Stimulated activated naive CD8-positive, alpha-beta T cell treated with anti-CD3 and anti-CD28 coated beads, Interleukin-15, Interleukin-2, amounts not matched to agents 100 U/mL and 50 U/mL, for 24 hours (primary cell): ENCODE data around the gene ULK4.
"Not testable (repeated sequence)": the region's sequence is repeated elsewhere in the genome, so short reads cannot be mapped to it uniquely, and the experiment has no call there.

Experiments used
- ATAC-seq: fragments of 150-1000 bp; cut with Tn5 transposase; one replicate; pipeline ENCODE4 v1.10.0; 2021
- DNase-seq: peaks from one replicate; pipeline ENCODE4 v3.0.0; 2021

The ULK4 gene

GRCh38 chr3:41688595-41689380, 273.1 kb downstream of the ULK4 start:
- DNase-seq (no peak), ATAC-seq (no peak)

DNA sequence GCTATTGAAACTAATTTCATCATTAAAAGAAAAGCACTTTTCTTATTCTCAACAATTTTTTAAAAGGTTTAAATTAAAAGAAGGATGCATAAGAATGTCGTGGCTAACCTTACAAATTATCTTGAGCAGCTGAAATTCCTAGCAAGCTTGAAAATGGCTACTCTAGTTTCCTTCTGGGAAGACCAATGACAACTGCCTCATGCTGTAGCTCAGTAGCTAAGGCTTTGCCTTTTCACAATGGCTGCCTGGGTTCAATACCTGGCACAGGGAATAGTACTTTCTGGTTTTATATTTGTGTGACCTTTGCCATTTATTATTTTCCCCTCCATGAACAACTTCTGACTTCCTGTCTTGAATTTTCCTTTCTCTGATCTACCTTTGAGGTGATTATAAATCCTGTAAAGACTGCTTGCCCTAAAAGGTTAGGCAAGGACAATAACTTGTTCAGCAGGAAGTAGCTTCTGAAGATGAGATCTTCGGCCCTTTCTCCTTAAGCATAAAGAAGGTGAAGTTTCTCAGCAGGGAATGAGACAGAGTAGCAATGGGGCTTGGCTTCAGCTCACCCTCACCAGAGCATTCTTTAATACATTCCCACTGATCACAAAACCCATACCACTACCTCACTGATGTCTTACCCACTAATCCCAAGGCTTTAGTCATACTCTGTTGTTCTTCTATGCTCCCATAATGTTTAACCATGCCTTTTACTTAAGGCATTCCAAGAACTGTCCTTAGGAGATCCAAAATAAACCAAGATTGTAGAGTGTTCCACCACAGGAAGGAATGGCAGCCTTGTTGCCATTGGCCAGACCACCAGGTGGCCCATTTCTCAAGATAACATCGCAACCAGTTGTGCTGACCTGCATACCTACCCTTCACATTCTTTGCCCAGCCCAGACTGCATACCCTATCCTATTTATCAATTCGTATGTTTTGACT, 276.8 kb downstream of the ULK4 start:
- ATAC-seq (no peak), DNase-seq (no peak)

- no peak for ATAC-seq
Measured at GRCh38 chr3:41683666-41684350, 278.1 kb downstream of the ULK4 start.

GRCh38 chr3:41682996-41683395, 278.9 kb downstream of the ULK4 start:
- no peak for ATAC-seq

More at GRCh38 chr3:41683666-41684350, 278.1 kb downstream of the ULK4 start:
- DNase-seq: no peak

GRCh38 chr3:41682382-41682781, 279.5 kb downstream of the ULK4 start:
- no peak for DNase-seq
- ATAC-seq: no peak

More at GRCh38 chr3:41682996-41683395, 278.9 kb downstream of the ULK4 start:
- DNase-seq: no peak

GRCh38 chr3:41681479-41681878, 280.4 kb downstream of the ULK4 start:
- ATAC-seq (no peak), DNase-seq (no peak)

DNA sequence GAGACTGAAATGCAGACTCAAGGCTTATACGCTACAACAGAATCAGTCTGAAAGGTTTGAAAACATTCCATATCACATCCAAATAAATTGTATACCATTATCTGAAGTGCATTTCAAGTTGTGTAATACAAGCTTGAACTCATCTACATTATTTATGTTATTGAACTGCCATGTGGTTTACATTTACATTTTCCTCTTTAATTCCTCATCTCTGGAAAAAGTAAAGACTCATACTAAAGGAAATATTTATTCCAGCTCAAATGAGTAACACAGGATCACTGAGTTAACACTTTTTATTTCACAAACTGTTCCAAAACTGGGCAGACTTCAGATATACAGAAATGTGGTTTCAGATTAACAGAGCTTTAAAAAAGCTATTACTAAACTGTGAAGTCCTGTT, 282.5 kb downstream of the ULK4 start:
- DNase-seq: no peak

DNA sequence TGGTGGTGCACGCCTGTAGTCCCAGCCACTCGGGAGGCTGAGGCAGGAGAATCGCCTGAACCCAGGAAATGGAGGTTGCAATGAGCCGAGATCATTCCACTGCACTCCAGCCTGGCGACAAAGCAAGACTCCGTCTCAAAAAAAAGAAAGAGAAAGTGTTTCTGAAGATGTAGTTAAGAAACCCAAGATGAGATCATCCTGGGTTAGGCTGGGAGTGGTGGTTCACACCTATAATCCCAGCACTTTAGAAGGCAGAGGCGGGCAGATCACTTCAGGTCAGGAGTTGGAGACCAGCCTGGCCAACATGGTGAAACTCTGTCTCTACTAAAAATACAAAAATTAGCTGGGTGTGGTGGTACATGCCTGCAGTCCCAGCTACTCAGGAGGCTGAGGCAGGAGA, 286.8 kb downstream of the ULK4 start:
- not testable (repeated sequence) for DNase-seq, ATAC-seq

More for the DNA sequence above, 282.5 kb downstream of the ULK4 start:
- ATAC-seq: no peak

- no peak for DNase-seq
- no peak for ATAC-seq
Measured at GRCh38 chr3:41674449-41674848, 287.5 kb downstream of the ULK4 start.

GRCh38 chr3:41673650-41674049, 288.3 kb downstream of the ULK4 start:
- DNase-seq (no peak), ATAC-seq (no peak)

DNA sequence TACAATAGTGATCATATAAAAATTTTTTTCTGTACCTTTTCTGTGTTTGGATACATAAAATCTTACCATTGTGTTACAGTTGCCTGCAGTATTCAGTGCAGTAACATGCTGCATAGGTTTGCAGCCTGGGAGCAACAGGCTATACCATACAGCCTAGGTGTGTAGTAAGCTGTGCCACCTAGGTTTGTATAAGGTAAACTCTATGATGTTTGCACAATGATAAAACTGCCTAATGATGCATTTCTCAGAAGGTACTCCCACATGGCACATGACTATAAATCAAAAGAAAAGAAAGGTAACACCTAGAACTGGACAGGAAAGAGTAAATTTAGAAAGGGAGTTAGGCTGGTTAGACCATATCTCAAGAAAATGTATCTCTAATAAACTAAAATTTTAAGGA, 293.5 kb downstream of the ULK4 start:
- DNase-seq (no peak), ATAC-seq (no peak)

- no peak for DNase-seq
Measured at GRCh38 chr3:41662288-41662687, 299.6 kb downstream of the ULK4 start.

GRCh38 chr3:41661796-41662195, 300.1 kb downstream of the ULK4 start:
- no peak for ATAC-seq
- no peak for DNase-seq

More at GRCh38 chr3:41662288-41662687, 299.6 kb downstream of the ULK4 start:
- no peak for ATAC-seq

GRCh38 chr3:41660510-41660909, 301.4 kb downstream of the ULK4 start:
- DNase-seq (no peak), ATAC-seq (no peak)

DNA sequence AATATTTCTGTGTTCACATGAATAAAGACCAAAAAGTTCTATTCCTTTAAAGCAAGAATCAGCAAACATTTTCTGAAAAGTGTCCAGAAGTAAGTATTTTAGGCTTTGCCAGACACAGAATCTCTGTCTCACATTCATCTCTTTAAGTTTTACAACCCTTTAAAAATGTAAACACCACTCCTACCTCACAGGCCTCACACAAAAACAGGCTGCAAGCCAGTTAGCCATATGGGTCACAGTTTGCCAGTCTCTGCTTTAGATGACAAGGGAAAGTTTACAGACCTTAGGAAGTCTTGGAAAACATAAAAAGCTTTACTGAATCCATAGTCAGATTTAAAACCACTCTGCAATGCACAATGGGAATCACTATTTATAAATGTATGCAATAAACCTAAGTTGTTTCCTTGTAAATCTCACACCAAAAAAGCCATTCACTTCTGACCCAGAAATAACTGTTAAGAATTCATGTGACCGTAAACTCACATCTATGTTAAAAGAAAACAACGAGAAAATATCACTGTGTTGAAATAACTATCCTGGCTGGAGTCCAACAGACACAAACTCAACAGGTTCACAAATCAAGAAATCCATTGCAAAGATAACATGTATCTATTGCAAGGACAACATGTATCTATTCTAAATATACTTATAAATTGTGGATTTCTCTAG, 308.2 kb downstream of the ULK4 start:
- DNase-seq (no peak), ATAC-seq (no peak)

DNA sequence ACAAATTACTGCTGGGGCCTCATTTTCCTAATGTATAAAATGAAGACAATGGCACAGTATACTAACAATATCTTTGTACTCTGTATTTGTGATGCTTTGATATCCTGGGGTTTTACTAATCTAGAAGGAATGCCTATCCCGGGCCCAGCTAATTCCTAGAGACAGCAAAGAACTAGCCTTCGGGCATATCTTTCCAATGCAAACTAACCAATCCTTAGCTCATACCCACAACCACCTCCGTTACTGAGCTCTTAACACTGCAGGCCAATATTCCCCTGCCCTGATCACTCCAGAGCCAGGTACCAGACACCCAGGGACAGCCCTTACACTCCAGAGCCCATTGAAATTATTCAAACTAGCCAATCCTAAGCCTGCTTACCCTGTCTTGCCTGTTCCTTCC, 309.0 kb downstream of the ULK4 start:
- ATAC-seq (no peak), DNase-seq (no peak)

GRCh38 chr3:41652506-41652905, 309.4 kb downstream of the ULK4 start:
- DNase-seq (no peak), ATAC-seq (no peak)

DNA sequence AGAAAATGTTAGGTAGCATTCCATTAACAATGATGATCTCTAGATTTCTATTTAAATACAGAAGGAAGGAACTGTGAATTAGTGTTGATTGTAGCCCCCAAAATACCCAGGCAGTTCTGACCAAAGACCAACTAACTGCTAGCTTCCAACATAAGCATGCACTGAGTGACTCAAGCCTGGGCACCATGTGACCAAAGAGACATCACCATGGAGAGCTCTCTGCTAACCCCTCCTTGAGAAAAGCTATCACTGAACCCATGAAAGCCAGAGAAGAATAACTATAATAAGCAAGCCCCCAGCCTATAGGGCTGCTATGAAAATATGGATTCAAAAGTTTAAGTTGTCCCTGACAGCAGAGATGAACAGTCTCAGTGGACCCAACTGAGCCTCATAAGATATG, 310.2 kb downstream of the ULK4 start:
- DNase-seq (no peak), ATAC-seq (no peak)

- DNase-seq (no peak), ATAC-seq (no peak)
Measured at GRCh38 chr3:41650406-41650805, 311.5 kb downstream of the ULK4 start.

DNA sequence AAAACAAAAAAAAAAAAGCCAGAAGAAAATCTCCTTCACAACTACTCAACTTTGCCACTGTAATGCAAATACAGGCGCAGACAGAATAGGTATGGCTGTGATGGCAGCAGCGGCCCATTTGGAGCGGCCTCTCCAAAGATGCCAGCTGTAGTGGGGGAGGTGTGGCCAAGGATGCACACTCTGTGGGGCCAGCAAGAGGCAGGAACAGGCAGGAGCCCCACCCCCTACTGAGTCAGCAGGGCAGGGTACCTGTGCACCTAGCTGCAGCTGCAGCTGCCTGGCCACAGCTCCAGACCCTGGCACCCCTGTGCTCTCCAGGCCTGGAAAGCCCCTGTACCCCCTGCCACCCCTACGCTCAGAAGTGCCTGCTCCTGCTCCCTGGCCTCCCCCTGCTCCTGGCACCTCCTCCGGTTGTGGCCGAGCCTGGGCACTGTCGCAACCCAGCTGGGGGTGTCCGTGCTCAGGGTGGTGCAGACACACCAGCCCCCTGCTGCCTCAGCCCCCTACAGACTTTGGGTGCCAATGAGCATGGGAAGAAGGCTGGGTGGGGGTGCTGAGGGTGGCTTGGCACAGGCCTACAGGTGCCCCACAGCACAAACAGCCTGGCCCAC, 312.7 kb downstream of the ULK4 start:
- ATAC-seq (no peak), DNase-seq (no peak)

- DNase-seq: not testable (repeated sequence)
Measured at GRCh38 chr3:41647730-41648129, 314.2 kb downstream of the ULK4 start.

More at GRCh38 chr3:41647730-41648129, 314.2 kb downstream of the ULK4 start:
- not testable (repeated sequence) for ATAC-seq
